Neural progenitor cell (in vitro differentiated cells): ENCODE data around the gene ZNF468.
"Not testable (repeated sequence)": the region's sequence is repeated elsewhere in the genome, so short reads cannot be mapped to it uniquely, and the experiment has no call there.

Experiments used
- EZH2 ChIP-seq: fragments of 200-600 bp; sonication (generic); IDR thresholded peaks from 2 replicates; pipeline ENCODE4 v1.6.1; 2017; ENCODE audit warnings: antibody characterized with exemption, mild to moderate bottlenecking, moderate library complexity
- EZH2phosphoT487 ChIP-seq: fragments of 200-600 bp; sonication (generic); IDR thresholded peaks from 2 replicates; pipeline ENCODE4 v1.6.1; 2017; ENCODE audit warnings: antibody characterized with exemption
- TF ChIP-seq, protein P1 (sequence below): fragments of 200-600 bp; sonication (generic); IDR thresholded peaks from 2 replicates; pipeline ENCODE4 v1.5.1; 2017; ENCODE audit warnings: antibody characterized with exemption, mild to moderate bottlenecking

GRCh38 chr19:52834289-52834688 lies 23.1 kb downstream of the ZNF468 start:
- TF ChIP-seq, protein P1, sequence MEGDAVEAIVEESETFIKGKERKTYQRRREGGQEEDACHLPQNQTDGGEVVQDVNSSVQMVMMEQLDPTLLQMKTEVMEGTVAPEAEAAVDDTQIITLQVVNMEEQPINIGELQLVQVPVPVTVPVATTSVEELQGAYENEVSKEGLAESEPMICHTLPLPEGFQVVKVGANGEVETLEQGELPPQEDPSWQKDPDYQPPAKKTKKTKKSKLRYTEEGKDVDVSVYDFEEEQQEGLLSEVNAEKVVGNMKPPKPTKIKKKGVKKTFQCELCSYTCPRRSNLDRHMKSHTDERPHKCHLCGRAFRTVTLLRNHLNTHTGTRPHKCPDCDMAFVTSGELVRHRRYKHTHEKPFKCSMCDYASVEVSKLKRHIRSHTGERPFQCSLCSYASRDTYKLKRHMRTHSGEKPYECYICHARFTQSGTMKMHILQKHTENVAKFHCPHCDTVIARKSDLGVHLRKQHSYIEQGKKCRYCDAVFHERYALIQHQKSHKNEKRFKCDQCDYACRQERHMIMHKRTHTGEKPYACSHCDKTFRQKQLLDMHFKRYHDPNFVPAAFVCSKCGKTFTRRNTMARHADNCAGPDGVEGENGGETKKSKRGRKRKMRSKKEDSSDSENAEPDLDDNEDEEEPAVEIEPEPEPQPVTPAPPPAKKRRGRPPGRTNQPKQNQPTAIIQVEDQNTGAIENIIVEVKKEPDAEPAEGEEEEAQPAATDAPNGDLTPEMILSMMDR = not testable (repeated sequence)
- not testable (repeated sequence) for TF ChIP-seq EZH2, EZH2phosphoT487
